Keratinocyte (primary cell): ENCODE data around the gene WASF3. TPM values are rescaled to one million over a fixed set of nuclear protein-coding genes. Genes with fewer than 3 reads are reported as not detected.
A peak's percentile ranks its signal among the peaks of the same experiment; 100 is the strongest.

Experiments
- DNase-seq: peaks from one replicate; pipeline ENCODE4 v3.0.0-alpha.2; 2011; ENCODE audit warnings: low read depth, missing footprints, low spot score
- FAIRE-seq: peaks from 2 replicates; lab custom pipeline; 2011; peaks lifted over from hg19 to GRCh38; lab: Jason Lieb, UNC
- H2AFZ ChIP-seq: 2 replicates; pipeline ENCODE4 v1.6.0; 2012; ENCODE audit warnings: low read length, control low read depth, inconsistent platforms; ENCODE audit not compliant: control insufficient read depth
- H3K27ac ChIP-seq: 2 replicates; pipeline ENCODE4 v1.5.1; 2011; ENCODE audit warnings: low read length; ENCODE audit not compliant: control insufficient read depth, insufficient read depth
- H3K27me3 ChIP-seq: 3 replicates; pipeline ENCODE4 v1.6.0; 2011; ENCODE audit warnings: low read length; ENCODE audit not compliant: control insufficient read depth, insufficient read depth; ENCODE audit errors: extremely low read depth
- H3K36me3 ChIP-seq, 2 experiments: 2 replicates in 1 of 2; 3 replicates in 1 of 2; pipeline ENCODE4 v1.5.1; 2011; ENCODE audit warnings: low read length in 2 of 2, mild to moderate bottlenecking in 1 of 2; ENCODE audit not compliant: control insufficient read depth in 2 of 2, insufficient read depth in 2 of 2; ENCODE audit errors: extremely low read depth in 1 of 2
- H3K4me1 ChIP-seq: 3 replicates; pipeline ENCODE4 v1.5.1; 2011; ENCODE audit warnings: low read length; ENCODE audit not compliant: control insufficient read depth, insufficient read depth; ENCODE audit errors: extremely low read depth
- H3K4me2 ChIP-seq: 3 replicates; pipeline ENCODE4 v1.6.0; 2011; ENCODE audit warnings: low read depth, low read length; ENCODE audit not compliant: control insufficient read depth, insufficient read depth; ENCODE audit errors: extremely low read depth
- H3K4me3 ChIP-seq, 3 experiments: fragments of 200-600 bp in 1 of 3; sonication (generic) in 1 of 3; 2 replicates in 2 of 3; 3 replicates in 1 of 3; pipeline ENCODE4 v1.5.1; 2011 to 2016; ENCODE audit warnings: low read length in 3 of 3, mild to moderate bottlenecking in 3 of 3, control low read depth in 2 of 3, inconsistent platforms in 1 of 3, low read depth in 1 of 3, mixed read lengths in 1 of 3, mixed run types in 1 of 3, moderate library complexity in 1 of 3; ENCODE audit not compliant: control insufficient read depth in 2 of 3, insufficient read depth in 2 of 3; ENCODE audit errors: extremely low read depth in 1 of 3
- H3K79me2 ChIP-seq: 2 replicates; pipeline ENCODE4 v1.6.0; 2012; ENCODE audit warnings: low read length; ENCODE audit not compliant: control insufficient read depth, insufficient read depth
- H3K9ac ChIP-seq: 3 replicates; pipeline ENCODE4 v1.6.0; 2011; ENCODE audit warnings: low read length; ENCODE audit not compliant: control insufficient read depth, insufficient read depth; ENCODE audit errors: extremely low read depth
- H3K9me1 ChIP-seq: 3 replicates; pipeline ENCODE4 v1.6.0; 2011; ENCODE audit warnings: low read length; ENCODE audit not compliant: control insufficient read depth, insufficient read depth; ENCODE audit errors: extremely low read depth
- H3K9me3 ChIP-seq: 2 replicates; pipeline ENCODE4 v1.5.1; 2012; ENCODE audit warnings: low read depth, low read length; ENCODE audit not compliant: control insufficient read depth
- H4K20me1 ChIP-seq: 3 replicates; pipeline ENCODE4 v1.6.0; 2011; ENCODE audit warnings: low read length; ENCODE audit not compliant: control insufficient read depth, insufficient read depth; ENCODE audit errors: extremely low read depth
- CTCF ChIP-seq, 3 experiments: IDR thresholded peaks in 1 of 3; conservative IDR thresholded peaks in 1 of 3; optimal IDR thresholded peaks in 1 of 3; 2 replicates in 2 of 3; 3 replicates in 1 of 3; pipeline versions ENCODE3 to v1.5.1; 2011; ENCODE audit warnings: low read length in 3 of 3, mild to moderate bottlenecking in 3 of 3, moderate library complexity in 2 of 3, control low read depth in 1 of 3, inconsistent platforms in 1 of 3; ENCODE audit not compliant: insufficient read depth in 2 of 3; ENCODE audit errors: extremely low read depth in 1 of 3
- EZH2 ChIP-seq: IDR thresholded peaks from one replicate; pipeline ENCODE4 v1.6.1; 2012; ENCODE audit warnings: inconsistent platforms, mild to moderate bottlenecking, low read length, moderate library complexity
- dilution Hi-C: fragments of 300-500 bp; cut with MboI; formaldehyde crosslinking; loops from one replicate; pipeline ENCODE4 v1.7.0; 2020; ENCODE audit warnings: low sequenced_read_pairs; ENCODE audit not compliant: extremely low pct_ligation_motif_present
- polyA plus RNA-seq, 5 experiments: library from polyadenylated mRNA; depleted of rRNA in 3 of 5; stranded (reverse) in 3 of 5; stranded (forward) in 1 of 5; unstranded in 1 of 5; fragments of >200 nt; gene quantifications; 1 replicate in 1 of 5; 2 replicates in 3 of 5; 3 replicates in 1 of 5; pipeline versions ENCODE4 v1.2.1 to v1.2.3, GENCODE V29; 2011 to 2012; ENCODE audit warnings: missing spikeins in 2 of 5, low read depth in 1 of 5, low replicate concordance in 1 of 5

The WASF3 gene
- polyA plus RNA-seq, 1 donor (not counting 4 experiments of a cell fraction or from before 2014, with no cell fraction given) = 6.3 TPM

- Histone ChIP-seq H3K4me1 (no peaks in the 10 kb centered on the region), H3K27me3 (no peaks in the 10 kb centered on the region), H4K20me1 (no peaks in the 10 kb centered on the region), H3K27ac (no peak overlapping the region), H3K9me3 (no peaks in the 10 kb centered on the region), H3K79me2 (no peaks in the 10 kb centered on the region), H3K4me3 (no peak overlapping the region), H3K36me3 (no peaks in the 10 kb centered on the region), H3K4me2 (no peak overlapping the region), H3K9ac (no peak overlapping the region), H3K9me1 (no peaks in the 10 kb centered on the region), H2AFZ (no peak overlapping the region)
- dilution Hi-C loops = no loop called here
- no peak for TF ChIP-seq CTCF (optimal IDR thresholded peaks at IDR 0.05 in 1 of 3, IDR thresholded peaks at IDR 0.05 in 1 of 3, conservative IDR thresholded peaks at IDR 0.05 in 1 of 3; ENCODE audit: extremely low read depth in 1 of 3, insufficient read depth in 2 of 3, low read length in 3 of 3)
- no peak for TF ChIP-seq EZH2
- DNase-seq = no peak
- no peak for FAIRE-seq
These were observed 68.8 kb downstream of the WASF3 start for GRCh38 chr13:26626271-26626670.

- dilution Hi-C loops = no loop called here
- no peak for DNase-seq
These were observed 71.2 kb downstream of the WASF3 start for GRCh38 chr13:26628706-26629105.

More at GRCh38 chr13:26628706-26629105, 71.2 kb downstream of the WASF3 start:
- Histone ChIP-seq H3K27ac (no peak overlapping the region), H3K36me3 (no peaks in the 10 kb centered on the region), H3K4me1 (no peaks in the 10 kb centered on the region), H3K79me2 (no peaks in the 10 kb centered on the region), H3K4me3 (no peak overlapping the region), H4K20me1 (no peaks in the 10 kb centered on the region), H3K9ac (no peak overlapping the region), H2AFZ (no peak overlapping the region), H3K4me2 (no peak overlapping the region), H3K27me3 (no peaks in the 10 kb centered on the region), H3K9me3 (no peaks in the 10 kb centered on the region), H3K9me1 (no peaks in the 10 kb centered on the region)
- no peak for FAIRE-seq
- TF ChIP-seq EZH2 (no peak), CTCF (optimal IDR thresholded peaks at IDR 0.05 in 1 of 3, IDR thresholded peaks at IDR 0.05 in 1 of 3, conservative IDR thresholded peaks at IDR 0.05 in 1 of 3; ENCODE audit: extremely low read depth in 1 of 3, insufficient read depth in 2 of 3, low read length in 3 of 3) (peak; percentile 36 to 61 (median 40))
